GM23338 (cell line): ENCODE results near the gene FXYD2. TPM values are rescaled to one million over a fixed set of nuclear protein-coding genes. Genes with fewer than 3 reads are reported as not detected.

ENCODE experiments used
- ATAC-seq: fragments of 200-7000 bp; cut with Tn5 transposase; 3 replicates; pipeline ENCODE4 v1.9.1; 2020
- DNase-seq: peaks from one replicate; pipeline ENCODE4 v3.0.0-alpha.2; 2015; ENCODE audit warnings: low spot score
- H2AFZ ChIP-seq: fragments of 200-600 bp; sonication (generic); 2 replicates; pipeline ENCODE4 v1.8.0; 2016; ENCODE audit warnings: antibody characterized with exemption, mild to moderate bottlenecking, moderate library complexity
- H3F3A ChIP-seq: fragments of 200-600 bp; sonication (generic); replicated peaks from 2 replicates; pipeline ENCODE4 v1.8.0; 2017; ENCODE audit warnings: antibody characterized with exemption, mixed run types, low read depth
- H3K27ac ChIP-seq: fragments of 200-600 bp; sonication (generic); 2 replicates; pipeline ENCODE4 v1.6.1; 2016; ENCODE audit warnings: low read depth
- H3K27me3 ChIP-seq: fragments of 200-600 bp; sonication (generic); 2 replicates; pipeline ENCODE4 v1.8.0; 2016; ENCODE audit warnings: mild to moderate bottlenecking, mixed run types, moderate library complexity; ENCODE audit not compliant: insufficient read depth
- H3K36me3 ChIP-seq: fragments of 200-600 bp; sonication (generic); 2 replicates; pipeline ENCODE4 v1.8.0; 2016; ENCODE audit warnings: mild to moderate bottlenecking; ENCODE audit not compliant: insufficient read depth
- H3K4me1 ChIP-seq: fragments of 200-600 bp; sonication (generic); 2 replicates; pipeline ENCODE4 v1.8.0; 2016; ENCODE audit warnings: mild to moderate bottlenecking, moderate library complexity; ENCODE audit not compliant: insufficient read depth
- H3K4me2 ChIP-seq: fragments of 200-600 bp; sonication (generic); 2 replicates; pipeline ENCODE4 v1.7.1; 2017; ENCODE audit warnings: mixed run types
- H3K4me3 ChIP-seq: fragments of 200-600 bp; sonication (generic); 2 replicates; pipeline ENCODE4 v1.6.1; 2016; ENCODE audit warnings: mixed run types
- H3K79me2 ChIP-seq: fragments of 200-600 bp; sonication (generic); replicated peaks from 2 replicates; pipeline ENCODE4 v1.8.0; 2017; ENCODE audit warnings: mild to moderate bottlenecking; ENCODE audit not compliant: insufficient read depth
- H3K9me2 ChIP-seq: fragments of 200-600 bp; sonication (generic); 2 replicates; pipeline ENCODE4 v1.8.0; 2017; ENCODE audit not compliant: insufficient read depth
- H4K20me1 ChIP-seq: fragments of 200-600 bp; sonication (generic); replicated peaks from 2 replicates; pipeline ENCODE4 v1.8.0; 2017; ENCODE audit warnings: mild to moderate bottlenecking; ENCODE audit not compliant: insufficient read depth
- H3K27ac Mint-ChIP-seq: 2 replicates; pipeline ENCODE4 v1.8.0; 2020; ENCODE audit warnings: inconsistent platforms, mild to moderate bottlenecking, moderate library complexity, mixed read lengths
- H3K27me3 Mint-ChIP-seq: 3 replicates; pipeline ENCODE4 v1.8.0; 2022; ENCODE audit warnings: low read depth, mild to moderate bottlenecking, moderate library complexity, mixed read lengths, inconsistent platforms; ENCODE audit not compliant: insufficient read depth, poor library complexity
- H3K36me3 Mint-ChIP-seq: 3 replicates; pipeline ENCODE4 v1.8.0; 2021; ENCODE audit warnings: low read depth, mild to moderate bottlenecking, inconsistent platforms, moderate library complexity, mixed read lengths
- H3K4me1 Mint-ChIP-seq: 3 replicates; pipeline ENCODE4 v1.8.0; 2020; ENCODE audit warnings: mild to moderate bottlenecking, inconsistent platforms, mixed read lengths
- H3K4me3 Mint-ChIP-seq: 3 replicates; pipeline ENCODE4 v1.8.0; 2021; ENCODE audit warnings: moderate library complexity, mild to moderate bottlenecking, inconsistent platforms, mixed read lengths
- H3K9me3 Mint-ChIP-seq: 3 replicates; pipeline ENCODE4 v1.8.0; 2020; ENCODE audit warnings: moderate library complexity, mild to moderate bottlenecking, inconsistent platforms, mixed read lengths
- CREB1 ChIP-seq: fragments of 250-450 bp; sonication (Bioruptor Pico); IDR thresholded peaks from 2 replicates; pipeline ENCODE4 v1.5.0; 2020; ENCODE audit warnings: low read depth, mild to moderate bottlenecking, moderate library complexity
- CTCF ChIP-seq, 2 experiments: fragments of 200-600 bp in 1 of 2; sonication (generic) in 1 of 2; conservative IDR thresholded peaks; 2 replicates each; pipeline versions ENCODE4 v1.5.1 to v1.6.1; 2016 to 2017; ENCODE audit warnings: antibody characterized with exemption in 2 of 2, low read depth in 2 of 2, mild to moderate bottlenecking in 2 of 2, moderate library complexity in 1 of 2
- JUNB ChIP-seq: IDR thresholded peaks from one replicate; pipeline ENCODE4 v1.6.1; 2016; ENCODE audit warnings: antibody characterized with exemption; ENCODE audit not compliant: unreplicated experiment
- NANOG ChIP-seq: IDR thresholded peaks from 2 replicates; pipeline ENCODE4 v1.6.1; 2016; ENCODE audit warnings: antibody characterized with exemption, borderline replicate concordance
- REST ChIP-seq: IDR thresholded peaks from one replicate; pipeline ENCODE4 v1.6.1; 2018; ENCODE audit warnings: antibody characterized with exemption; ENCODE audit not compliant: unreplicated experiment
- STAT1 ChIP-seq: IDR thresholded peaks from one replicate; pipeline ENCODE4 v1.6.1; 2016; ENCODE audit warnings: antibody characterized with exemption; ENCODE audit not compliant: unreplicated experiment
- ZNF331 ChIP-seq: fragments of 250-450 bp; sonication (Bioruptor Pico); IDR thresholded peaks from 2 replicates; pipeline ENCODE4 v1.5.0; 2020; ENCODE audit warnings: low read depth, mild to moderate bottlenecking, moderate library complexity
- ZNF462 ChIP-seq: fragments of 250-450 bp; sonication (Bioruptor Pico); IDR thresholded peaks from 2 replicates; pipeline ENCODE4 v1.5.0; 2020; ENCODE audit warnings: mild to moderate bottlenecking, moderate library complexity
- polyA plus RNA-seq: library from polyadenylated mRNA; unstranded; fragments of >200 nt; fragmentation: Nextera tagmentation; extraction: Ambion mirVana; gene quantifications from 2 replicates; pipeline ENCODE4 v1.2.1, GENCODE V29; 2016
- total RNA-seq: library from RNA; depleted of rRNA; stranded (reverse); fragments of >200 nt; shearing (Covaris generic); gene quantifications from 2 replicates; pipeline ENCODE4 v1.2.3, GENCODE V29; 2014

FXYD2 gene
- total and polyA plus RNA-seq, 2 experiments from 2014 or later = 0.59 to 1.4 TPM

- TF ChIP-seq ZNF462 (CRISPR knock-in tag) = no peak
- TF ChIP-seq JUNB = no peak
- no peak for TF ChIP-seq STAT1
- no peak for TF ChIP-seq CREB1 (CRISPR knock-in tag)
- TF ChIP-seq NANOG = no peak
These were observed 9.7 kb upstream of the FXYD2 start (continued) for GRCh38 chr11:117834068-117834810.

- H3K4me1 Mint-ChIP-seq = peaks cover 26% of the 10 kb centered on the region
- no peaks in the 10 kb centered on the region for H3K36me3 ChIP-seq
- H3K4me2 ChIP-seq = no peak overlapping the region
- no peaks in the 10 kb centered on the region for H3K9me2 ChIP-seq
- no peaks in the 10 kb centered on the region for H3K4me1 ChIP-seq
- H3K36me3 Mint-ChIP-seq = no peaks in the 10 kb centered on the region
- no peaks in the 10 kb centered on the region for H3K79me2 ChIP-seq
- H2AFZ ChIP-seq = no peak overlapping the region
- H3F3A ChIP-seq = no peaks in the 10 kb centered on the region
- ATAC-seq = no peak
- no peak overlapping the region for H3K27ac ChIP-seq
- no peaks in the 10 kb centered on the region for H3K27me3 ChIP-seq
- H4K20me1 ChIP-seq = no peaks in the 10 kb centered on the region
- peak overlapping the region; percentile 12; the same call in 1 of the 2 replicates for H3K27ac Mint-ChIP-seq
- H3K9me3 Mint-ChIP-seq = no peaks in the 10 kb centered on the region
- H3K27me3 Mint-ChIP-seq = peaks cover 9% of the 10 kb centered on the region
- DNase-seq = no peak
- no peak overlapping the region for H3K4me3 Mint-ChIP-seq
- no peak overlapping the region for H3K4me3 ChIP-seq
- TF ChIP-seq CTCF (conservative IDR thresholded peaks at IDR 0.05; ENCODE audit: low read depth in 2 of 2) = no peak
- TF ChIP-seq REST = no peak
- TF ChIP-seq NANOG = no peak
- TF ChIP-seq STAT1 = no peak
- no peak for TF ChIP-seq ZNF331 (CRISPR knock-in tag)
- TF ChIP-seq JUNB = no peak
These were observed 8.9 kb upstream of the FXYD2 start for GRCh38 chr11:117833401-117833891.
